HG02610 (cell line): ENCODE data around the gene UNC119B.
A peak's percentile ranks its signal among the peaks of the same experiment; 100 is the strongest.
"Not testable (repeated sequence)": the region's sequence is repeated elsewhere in the genome, so short reads cannot be mapped to it uniquely, and the experiment has no call there.

Source experiments
- ATAC-seq: cut with Tn5 transposase; IDR thresholded peaks from one replicate; pipeline ENCODE4 v1.9.1; 2021; ENCODE audit warnings: mild to moderate bottlenecking, moderate library complexity; ENCODE audit not compliant: unreplicated experiment

The UNC119B gene

DNA sequence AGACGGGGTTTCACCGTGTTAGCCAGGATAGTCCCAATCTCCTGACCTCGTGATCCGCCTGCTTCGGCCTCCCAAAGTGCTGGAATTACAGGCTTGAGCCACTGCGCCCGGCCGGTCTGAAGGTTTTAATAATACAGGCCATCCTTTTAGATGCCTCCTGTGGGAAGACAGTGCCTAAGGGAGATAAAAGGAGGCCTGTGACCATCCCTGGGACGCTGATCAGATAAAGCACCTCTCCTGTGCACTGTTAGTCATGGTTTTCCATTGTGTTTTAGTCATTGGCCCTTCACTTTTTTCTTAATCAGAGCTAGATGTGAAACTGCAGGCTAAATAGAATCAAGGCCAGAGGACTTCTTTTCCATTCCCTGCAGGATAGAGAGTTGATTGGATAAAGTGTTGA, 7.8 kb downstream of the UNC119B start:
- no peak for ATAC-seq

DNA sequence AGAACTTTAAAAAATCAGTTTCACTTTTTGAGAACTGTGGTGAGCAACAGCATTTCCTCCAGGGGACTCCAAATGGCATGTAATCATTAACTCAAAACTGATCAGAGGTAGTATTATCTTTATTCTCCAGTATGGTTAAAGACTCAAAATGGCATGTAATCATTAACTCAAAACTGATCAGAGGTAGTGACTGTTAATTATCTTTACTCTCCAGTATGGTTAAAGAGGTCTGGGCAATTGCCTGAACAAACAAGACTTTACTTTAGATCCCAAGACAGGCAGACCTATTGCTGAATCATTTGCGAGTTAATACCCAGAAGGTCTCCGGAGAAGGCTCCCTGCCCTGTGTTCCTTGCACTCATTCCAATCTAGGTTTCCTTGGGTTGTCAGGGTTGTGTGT, 8.8 kb downstream of the UNC119B start:
- no peak for ATAC-seq

DNA sequence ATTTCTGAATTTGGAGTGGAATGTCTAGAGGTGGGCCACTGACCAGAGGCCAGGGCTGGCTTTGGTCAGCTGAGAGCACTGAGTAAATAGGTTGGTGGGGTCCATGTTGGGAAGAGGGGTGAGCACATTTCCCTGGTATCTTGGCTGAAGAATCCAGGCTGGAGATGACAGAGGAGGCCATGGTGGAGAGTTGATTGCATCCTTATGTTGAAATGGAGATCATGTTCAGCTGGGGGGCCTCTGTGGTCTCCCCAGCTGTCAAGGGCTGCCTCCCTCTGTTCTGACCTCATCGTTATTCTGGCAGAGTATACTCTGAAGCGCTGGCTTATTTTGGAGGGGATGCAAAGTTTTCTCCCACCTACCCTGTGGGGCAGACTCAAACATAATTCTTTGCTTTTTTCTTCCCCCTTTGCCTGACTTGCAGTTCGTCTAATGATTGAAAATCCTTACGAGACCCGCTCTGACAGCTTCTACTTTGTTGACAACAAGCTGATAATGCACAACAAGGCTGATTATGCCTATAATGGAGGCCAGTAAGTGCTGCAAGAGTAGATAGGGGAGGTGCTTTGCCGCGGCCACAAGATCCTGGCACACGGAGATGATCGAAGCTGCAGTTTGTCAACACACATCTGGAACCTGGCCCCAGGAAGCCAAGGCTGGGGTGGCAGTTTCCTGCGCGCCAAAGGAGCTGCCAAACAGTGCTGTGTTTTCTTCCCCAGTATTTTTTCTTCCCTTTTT, 9.4 kb downstream of the UNC119B start:
- ATAC-seq: no peak

GRCh38 chr12:120720234-120720986, 10.2 kb downstream of the UNC119B start:
- no peak for ATAC-seq

DNA sequence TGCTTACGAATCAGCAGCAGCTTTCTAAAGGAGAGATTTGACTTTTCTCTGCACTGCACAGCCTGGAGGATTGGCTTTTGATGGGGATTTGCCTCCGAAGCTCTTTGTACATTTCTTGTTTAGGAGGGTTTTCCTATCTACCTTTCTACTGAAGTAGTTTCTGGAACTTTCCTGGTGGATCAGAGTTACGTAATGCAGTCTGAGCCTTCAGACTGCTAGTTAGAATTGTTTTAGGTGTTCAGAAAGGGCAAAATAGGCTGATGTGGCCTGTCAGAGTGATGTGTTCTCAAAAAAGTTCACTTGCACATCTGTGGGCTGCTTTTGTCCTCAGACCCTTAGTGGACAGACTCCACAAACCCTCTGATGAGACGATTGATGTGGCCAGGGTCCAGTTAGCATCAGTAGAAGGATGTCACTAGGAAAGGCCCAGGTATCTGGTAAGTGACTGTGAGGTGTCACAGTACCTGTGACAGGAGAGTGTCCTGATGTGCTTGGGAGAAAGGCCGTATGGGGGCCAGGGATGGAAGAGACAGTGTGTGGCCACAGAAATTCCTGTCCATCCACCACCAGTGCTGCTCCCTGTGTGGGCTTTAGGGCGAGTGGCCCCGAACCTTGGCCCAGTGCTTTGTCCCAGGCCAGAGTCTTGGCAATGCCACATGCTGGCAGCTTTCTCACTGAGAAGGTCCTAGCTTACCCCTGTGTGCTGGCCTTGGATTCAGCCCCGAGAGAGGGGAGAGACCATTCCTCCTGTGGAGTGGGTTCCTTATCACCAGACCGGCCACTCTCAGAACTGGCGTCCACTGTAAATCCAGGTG, 10.9 kb downstream of the UNC119B start:
- ATAC-seq: no peak

GRCh38 chr12:120721866-120722265, 11.6 kb downstream of the UNC119B start:
- no peak for ATAC-seq

GRCh38 chr12:120722784-120723183, 12.5 kb downstream of the UNC119B start:
- ATAC-seq: no peak

GRCh38 chr12:120724720-120725119, 14.5 kb downstream of the UNC119B start:
- no peak for ATAC-seq

- ATAC-seq: no peak
These were observed 14.9 kb downstream of the UNC119B start for GRCh38 chr12:120725151-120725658.

- ATAC-seq: peak; percentile 95
These were observed 15.6 kb downstream of the UNC119B start, which contains the start of gene ACADS for GRCh38 chr12:120725659-120726509. Gene ACADS, plus strand, starts transcription at chr12:120725826. Its CDS starts 60 bp downstream, at chr12:120725886.

GRCh38 chr12:120726510-120726793, 16.2 kb downstream of the UNC119B start:
- ATAC-seq: no peak

DNA sequence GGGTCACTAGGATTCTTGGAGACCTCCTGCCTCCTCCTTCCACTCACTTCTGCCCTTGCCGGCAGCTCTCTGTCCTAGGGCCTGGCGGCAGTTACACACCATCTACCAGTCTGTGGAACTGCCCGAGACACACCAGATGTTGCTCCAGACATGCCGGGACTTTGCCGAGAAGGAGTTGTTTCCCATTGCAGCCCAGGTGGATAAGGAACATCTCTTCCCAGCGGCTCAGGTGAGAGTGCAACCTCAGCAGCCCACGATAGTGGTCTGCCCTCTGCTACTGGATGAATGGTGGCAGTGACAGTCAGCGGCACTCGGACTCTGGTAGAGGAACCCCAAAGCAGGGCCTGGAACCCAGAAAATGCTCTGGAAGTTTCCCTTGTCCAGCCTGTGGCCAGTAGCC, 16.7 kb downstream of the UNC119B start:
- ATAC-seq: no peak

- ATAC-seq: not testable (repeated sequence)
These were observed 21.9 kb downstream of the UNC119B start for GRCh38 chr12:120732198-120732597.

- ATAC-seq: no peak
These were observed 23.3 kb downstream of the UNC119B start for GRCh38 chr12:120733574-120733973.

- ATAC-seq: no peak
These were observed 24.0 kb downstream of the UNC119B start for GRCh38 chr12:120734210-120734609.

GRCh38 chr12:120735181-120735580, 24.9 kb downstream of the UNC119B start:
- ATAC-seq: no peak

- no peak for ATAC-seq
These were observed 26.4 kb downstream of the UNC119B start for GRCh38 chr12:120736404-120737331.

GRCh38 chr12:120737557-120738251, 27.4 kb downstream of the UNC119B start:
- ATAC-seq: no peak
